HuH-7.5 (cell line): Measurements from ENCODE around the gene PRR15.

Source experiments
- DNase-seq: peaks from one replicate; pipeline ENCODE4 v3.0.0; 2011; ENCODE audit warnings: low spot score

The PRR15 gene

DNA sequence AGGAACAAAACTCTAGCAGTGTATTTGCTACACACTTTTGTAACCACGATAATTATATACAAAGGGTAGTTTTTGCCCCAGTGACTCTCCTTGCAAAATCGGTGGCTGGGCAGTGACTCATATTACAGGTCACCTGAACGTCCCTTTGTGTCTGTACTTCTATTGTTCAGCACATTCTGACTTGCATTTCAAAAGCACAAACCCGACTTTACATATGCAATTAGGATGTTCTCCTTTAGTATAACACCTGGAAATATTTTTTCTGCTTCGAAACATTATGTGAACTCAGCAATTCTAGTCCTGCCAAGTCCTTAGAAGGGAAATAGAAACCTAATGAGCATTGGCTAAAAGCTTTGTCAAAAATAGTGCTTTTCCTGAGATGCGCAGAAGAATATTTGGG lies 6.0 kb downstream of the PRR15 start:
- no peak for DNase-seq

- no peak for DNase-seq
Measured at GRCh38 chr7:29572558-29572957, 8.9 kb downstream of the PRR15 start.

- DNase-seq = no peak
Measured at GRCh38 chr7:29573567-29573966, 9.9 kb downstream of the PRR15 start.

DNA sequence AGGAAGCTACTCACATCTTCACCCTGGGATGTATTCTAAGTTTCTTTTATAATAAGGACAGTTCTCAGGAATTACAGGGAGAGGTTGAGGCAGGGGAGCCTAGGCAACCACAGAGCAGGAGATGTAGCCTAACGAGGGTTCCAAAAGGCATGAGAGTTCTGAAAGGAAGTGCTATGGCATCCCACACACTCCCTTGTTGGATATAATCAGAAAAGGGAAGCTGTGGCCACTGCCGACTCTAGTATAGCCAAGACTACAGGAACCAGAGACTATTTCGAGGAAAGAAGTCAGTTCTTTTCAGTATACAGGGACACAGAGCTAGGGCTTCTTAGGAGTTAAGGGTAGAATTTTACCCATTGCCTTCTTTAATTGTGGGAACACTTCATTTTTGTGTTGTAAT lies 11.0 kb downstream of the PRR15 start:
- no peak for DNase-seq

DNA sequence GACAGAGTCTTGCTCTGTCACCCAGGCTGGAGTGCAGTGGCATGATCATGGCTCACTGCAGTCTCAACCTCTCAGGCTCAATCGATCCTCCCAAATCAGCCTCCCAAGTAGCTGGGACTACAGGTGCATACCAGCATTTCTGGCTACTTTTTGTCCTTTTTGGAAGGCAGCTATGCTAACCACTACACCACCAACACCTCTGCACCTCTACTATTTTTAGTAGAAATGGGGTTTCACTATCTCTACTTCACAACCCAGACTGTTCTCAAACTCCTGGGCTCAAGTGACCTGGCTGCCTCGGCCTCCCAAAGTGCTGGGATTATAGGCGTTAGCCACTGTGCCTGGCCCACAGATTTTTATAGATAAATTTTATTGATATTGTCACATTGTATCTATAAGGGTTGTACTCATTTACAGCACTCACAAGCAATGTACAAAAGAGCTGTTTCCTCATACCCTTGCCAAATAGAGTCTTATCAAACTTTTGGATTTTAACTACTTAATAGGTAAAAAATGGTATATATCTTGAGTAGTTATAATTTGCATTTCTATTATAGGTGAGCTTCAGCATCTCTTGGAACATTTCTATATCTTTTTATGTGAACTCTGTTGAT lies 23.7 kb downstream of the PRR15 start:
- no peak for DNase-seq

GRCh38 chr7:29588212-29588611 lies 24.6 kb downstream of the PRR15 start:
- DNase-seq = no peak

DNA sequence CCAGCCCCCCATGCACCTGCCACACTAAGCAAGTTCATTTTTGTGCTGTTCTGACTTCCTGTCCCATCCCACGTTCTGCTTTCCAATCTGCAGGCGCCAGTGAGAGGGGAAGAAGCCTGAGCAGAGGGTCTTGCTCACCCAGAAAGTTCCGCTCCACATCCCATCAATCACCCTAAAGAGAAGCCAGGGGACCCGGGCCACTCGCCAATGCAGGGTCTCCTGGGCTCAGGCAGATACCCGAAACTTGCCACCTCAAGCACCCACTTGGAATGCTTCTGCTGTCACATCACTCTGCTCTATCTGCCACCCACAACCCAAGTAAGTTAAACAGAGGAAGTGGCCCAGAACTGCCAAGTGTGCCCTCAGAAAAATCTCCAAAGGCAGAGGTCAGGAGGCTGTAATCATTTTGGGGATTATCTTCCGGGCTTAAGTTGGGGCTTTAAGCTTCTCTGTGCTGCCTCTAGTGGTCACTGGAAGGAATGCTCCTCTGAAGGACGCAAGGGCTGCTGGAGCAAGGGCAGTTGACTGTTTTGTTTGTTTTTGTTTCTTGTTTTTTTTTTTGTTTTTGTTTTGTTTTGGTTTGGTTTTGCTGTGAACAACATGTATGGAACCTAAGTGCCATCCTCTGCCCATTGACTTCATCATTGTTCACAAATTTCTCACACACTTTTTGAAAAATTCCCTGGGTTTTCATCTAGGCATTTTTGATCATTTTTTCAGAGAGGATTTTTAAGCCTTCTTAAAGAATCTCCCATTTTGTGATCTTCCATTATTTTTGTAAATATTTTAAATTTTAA lies 25.5 kb downstream of the PRR15 start:
- DNase-seq = peak; percentile 43

DNA sequence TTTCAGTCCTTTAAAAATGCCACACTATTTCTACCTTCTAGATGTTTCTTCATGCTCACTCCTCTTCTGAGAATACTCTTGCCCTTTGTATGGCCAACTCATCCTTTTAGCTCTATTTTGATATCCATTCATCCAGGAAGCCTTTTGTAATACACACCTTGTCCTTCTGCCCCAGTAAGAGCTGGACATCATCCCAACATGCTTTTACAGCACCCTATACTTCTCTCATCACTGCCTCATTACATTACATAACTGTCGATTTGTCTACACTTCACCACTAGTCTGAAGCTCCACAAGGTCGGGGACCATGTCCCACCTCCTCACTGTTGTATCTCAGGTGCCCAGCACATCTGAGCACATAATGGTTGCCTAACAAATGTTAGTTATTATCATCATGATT lies 29.2 kb downstream of the PRR15 start:
- DNase-seq = no peak

- no peak for DNase-seq
Measured at GRCh38 chr7:29593459-29593858, 29.8 kb downstream of the PRR15 start.

DNA sequence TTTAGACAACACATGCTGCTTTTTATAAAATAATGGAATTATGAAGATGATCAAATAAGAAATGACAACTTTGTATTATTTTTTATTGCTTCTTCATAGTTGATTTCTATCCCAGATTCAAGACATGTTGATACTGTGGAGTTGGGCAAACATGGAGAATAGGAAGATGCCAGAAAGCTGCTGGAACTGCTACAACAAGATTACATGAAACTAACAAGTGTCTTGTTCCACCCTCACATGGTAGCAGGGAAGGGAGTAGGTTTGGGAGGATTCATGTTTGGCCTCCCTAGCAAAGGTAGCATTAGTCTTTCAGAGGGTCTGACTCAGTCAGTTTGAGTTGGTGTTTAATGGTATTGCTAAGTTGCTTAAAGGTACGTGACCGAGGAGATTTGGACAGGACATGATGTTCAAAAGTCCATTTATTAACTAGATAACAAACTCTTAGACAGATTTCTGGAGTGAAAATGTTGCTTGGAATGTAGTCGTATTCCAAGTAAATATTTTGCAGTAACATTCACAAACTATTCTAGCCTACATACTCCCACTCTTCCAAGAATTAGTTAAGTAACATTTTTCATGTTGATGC lies 33.1 kb downstream of the PRR15 start:
- no peak for DNase-seq

DNA sequence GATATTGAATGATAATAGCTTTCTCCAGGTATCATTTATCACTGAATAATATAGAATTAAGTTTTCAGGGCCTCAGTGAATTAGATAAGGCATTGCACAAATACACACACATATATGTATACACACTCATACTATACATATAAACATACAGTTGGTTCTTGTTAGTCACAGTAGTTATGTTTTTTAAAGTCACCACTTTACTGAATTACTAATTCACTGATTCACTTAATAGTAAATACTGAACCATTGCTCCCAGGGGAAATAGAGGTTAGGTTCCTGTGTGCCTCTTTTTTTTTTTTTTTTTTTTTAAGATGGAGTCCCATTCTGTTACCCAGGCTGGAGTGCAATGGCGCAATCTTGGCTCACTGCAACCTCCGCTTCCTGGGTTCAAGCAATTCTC lies 33.6 kb downstream of the PRR15 start:
- no peak for DNase-seq

GRCh38 chr7:29598137-29598536 lies 34.5 kb downstream of the PRR15 start:
- no peak for DNase-seq

DNA sequence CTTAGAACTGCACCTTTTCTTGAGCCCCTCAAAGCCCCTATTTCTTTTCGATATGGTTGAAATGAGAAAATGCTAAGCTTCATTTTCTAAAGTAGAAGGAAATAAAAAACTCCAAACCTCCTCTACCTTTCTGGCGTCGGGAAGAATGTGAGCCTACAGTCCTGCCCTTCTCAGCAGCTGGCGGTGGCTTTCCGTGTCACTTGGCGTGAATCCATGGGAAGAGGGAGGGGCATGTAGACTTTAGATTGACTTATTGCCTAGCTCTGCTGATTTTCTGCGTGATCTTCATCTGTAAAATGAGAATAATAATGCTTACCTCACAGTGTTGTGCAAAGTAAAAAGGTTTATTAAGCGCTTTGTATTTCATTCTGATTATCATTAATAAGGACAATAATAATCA lies 35.0 kb downstream of the PRR15 start:
- DNase-seq = no peak

- DNase-seq = no peak
Measured at GRCh38 chr7:29599026-29599425, 35.4 kb downstream of the PRR15 start.

GRCh38 chr7:29600661-29601060 lies 37.0 kb downstream of the PRR15 start:
- no peak for DNase-seq

GRCh38 chr7:29604052-29604451 lies 40.4 kb downstream of the PRR15 start:
- DNase-seq = no peak

DNA sequence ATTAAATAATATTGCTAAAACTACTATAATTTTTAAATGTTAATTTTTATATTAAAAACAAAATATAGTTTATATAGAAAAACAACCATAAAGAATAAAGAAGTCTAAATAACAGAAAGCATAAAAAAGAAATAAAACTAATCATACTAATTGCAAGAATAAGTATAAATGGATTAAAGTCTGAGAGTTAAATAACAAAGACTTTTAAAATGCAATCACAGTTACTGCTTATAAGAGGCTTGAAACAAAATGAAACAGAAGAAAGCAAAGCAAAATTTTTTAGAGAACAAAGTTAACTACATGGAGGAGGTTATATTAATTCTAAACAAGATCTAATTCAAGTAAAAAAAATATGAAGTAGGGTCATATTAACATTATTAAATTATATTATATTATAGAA lies 41.1 kb downstream of the PRR15 start:
- DNase-seq = no peak

GRCh38 chr7:29605671-29606070 lies 42.0 kb downstream of the PRR15 start:
- no peak for DNase-seq

DNA sequence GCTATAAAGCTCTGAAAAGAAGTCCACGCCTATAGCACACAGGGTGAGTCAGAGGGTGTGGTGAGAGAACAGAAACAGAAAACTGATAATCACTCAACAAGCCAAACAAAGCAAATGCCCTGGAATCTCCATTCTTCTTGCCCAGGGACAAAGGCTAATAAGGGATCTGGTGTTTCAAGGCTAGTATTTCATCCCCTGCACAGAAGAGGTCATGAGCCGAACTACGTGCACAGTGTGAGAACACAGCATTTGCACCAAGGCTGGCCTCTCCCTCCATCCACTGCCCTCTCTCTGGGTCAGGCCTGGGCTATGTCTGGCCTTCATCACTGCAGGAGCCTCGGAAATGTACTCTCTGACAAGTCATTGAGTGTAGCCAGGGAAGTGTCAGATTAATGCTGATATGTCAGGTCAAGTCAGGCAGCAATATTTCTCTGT lies 42.7 kb downstream of the PRR15 start:
- peak; percentile 27 for DNase-seq

GRCh38 chr7:29606830-29607229 lies 43.2 kb downstream of the PRR15 start:
- DNase-seq = no peak

GRCh38 chr7:29607259-29607658 lies 43.6 kb downstream of the PRR15 start:
- no peak for DNase-seq

GRCh38 chr7:29607889-29608288 lies 44.3 kb downstream of the PRR15 start:
- DNase-seq = no peak
